ENCODE measurements around the gene CDH16.

The CDH16 gene

DNA sequence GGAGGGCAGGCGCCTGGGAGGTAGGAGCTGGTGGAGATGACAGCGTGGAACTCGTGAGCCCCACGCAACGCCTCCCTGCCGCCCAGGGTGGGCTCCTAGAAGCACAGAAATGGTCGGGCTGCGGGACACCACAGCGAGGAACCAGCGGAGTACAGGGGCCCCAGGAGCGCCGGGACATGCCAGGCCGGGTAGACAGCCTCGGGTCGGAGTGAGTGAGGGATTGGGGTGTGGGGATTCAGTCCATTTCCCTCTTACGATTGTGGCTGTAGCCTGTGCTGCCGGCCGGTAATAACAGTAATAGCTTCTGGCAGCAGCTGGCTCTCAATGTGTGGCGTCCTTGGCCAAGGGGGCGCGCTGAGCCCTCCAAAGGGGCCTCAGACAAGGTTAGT lies 30.1 kb upstream of the CDH16 start:
- TF ChIP-seq POLR2AphosphoS5 (IDR thresholded peaks at IDR 0.05; ENCODE audit: low read depth, low read length) (no peak), TAF1 (IDR thresholded peaks at IDR 0.05; ENCODE audit: borderline replicate concordance, insufficient read depth, low read length) (no peak), SIN3A (IDR thresholded peaks at IDR 0.05; ENCODE audit: borderline replicate concordance, insufficient read depth, low read length) (no peak), FOXP2 (optimal IDR thresholded peaks at IDR 0.05; ENCODE audit: borderline replicate concordance, extremely low read depth, extremely low read length, insufficient read depth) (no peak)
- TF ChIP-seq, protein P1, sequence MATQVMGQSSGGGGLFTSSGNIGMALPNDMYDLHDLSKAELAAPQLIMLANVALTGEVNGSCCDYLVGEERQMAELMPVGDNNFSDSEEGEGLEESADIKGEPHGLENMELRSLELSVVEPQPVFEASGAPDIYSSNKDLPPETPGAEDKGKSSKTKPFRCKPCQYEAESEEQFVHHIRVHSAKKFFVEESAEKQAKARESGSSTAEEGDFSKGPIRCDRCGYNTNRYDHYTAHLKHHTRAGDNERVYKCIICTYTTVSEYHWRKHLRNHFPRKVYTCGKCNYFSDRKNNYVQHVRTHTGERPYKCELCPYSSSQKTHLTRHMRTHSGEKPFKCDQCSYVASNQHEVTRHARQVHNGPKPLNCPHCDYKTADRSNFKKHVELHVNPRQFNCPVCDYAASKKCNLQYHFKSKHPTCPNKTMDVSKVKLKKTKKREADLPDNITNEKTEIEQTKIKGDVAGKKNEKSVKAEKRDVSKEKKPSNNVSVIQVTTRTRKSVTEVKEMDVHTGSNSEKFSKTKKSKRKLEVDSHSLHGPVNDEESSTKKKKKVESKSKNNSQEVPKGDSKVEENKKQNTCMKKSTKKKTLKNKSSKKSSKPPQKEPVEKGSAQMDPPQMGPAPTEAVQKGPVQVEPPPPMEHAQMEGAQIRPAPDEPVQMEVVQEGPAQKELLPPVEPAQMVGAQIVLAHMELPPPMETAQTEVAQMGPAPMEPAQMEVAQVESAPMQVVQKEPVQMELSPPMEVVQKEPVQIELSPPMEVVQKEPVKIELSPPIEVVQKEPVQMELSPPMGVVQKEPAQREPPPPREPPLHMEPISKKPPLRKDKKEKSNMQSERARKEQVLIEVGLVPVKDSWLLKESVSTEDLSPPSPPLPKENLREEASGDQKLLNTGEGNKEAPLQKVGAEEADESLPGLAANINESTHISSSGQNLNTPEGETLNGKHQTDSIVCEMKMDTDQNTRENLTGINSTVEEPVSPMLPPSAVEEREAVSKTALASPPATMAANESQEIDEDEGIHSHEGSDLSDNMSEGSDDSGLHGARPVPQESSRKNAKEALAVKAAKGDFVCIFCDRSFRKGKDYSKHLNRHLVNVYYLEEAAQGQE (IDR thresholded peaks at IDR 0.05; ENCODE audit: insufficient read depth in 1 of 2, low read depth in 2 of 2, low read length in 2 of 2): no peak

DNA sequence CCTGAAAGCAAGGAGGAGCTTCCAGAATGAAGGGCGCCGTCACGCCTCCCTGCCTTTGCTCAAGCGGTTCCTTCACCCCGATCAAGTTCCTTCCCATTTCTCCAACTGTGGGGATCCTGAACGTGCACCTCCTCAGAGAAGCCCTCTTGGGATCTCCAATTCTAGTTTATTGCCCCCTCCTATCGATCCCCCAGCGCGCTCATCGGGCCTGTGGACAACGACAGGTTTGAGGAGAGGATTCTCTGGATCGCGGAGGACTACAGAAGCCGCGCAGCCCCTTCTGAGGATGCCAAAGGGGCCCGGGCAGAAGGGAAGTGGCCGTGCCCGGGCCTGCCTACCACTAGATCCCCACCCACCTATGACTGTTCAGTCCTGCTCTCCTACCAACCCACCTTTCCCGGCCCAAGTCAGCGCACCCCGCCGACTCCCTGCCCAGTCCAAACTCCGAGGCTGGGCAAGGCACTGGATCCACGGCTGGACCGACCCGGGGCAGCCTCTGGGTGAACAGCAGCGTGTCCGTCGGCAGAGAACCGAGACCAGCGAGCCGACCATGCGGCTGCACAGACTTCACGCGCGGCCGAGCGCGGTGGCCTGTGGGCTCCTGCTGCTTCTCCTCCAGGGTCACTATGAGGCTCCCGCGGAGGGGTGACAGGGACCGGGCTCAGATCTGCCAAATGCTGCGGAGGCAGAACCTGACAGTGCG lies 29.6 kb upstream of the CDH16 start:
- TF ChIP-seq FOXP2 (optimal IDR thresholded peaks at IDR 0.05; ENCODE audit: borderline replicate concordance, extremely low read depth, extremely low read length, insufficient read depth) (no peak), SIN3A (IDR thresholded peaks at IDR 0.05; ENCODE audit: borderline replicate concordance, insufficient read depth, low read length) (no peak), POLR2AphosphoS5 (IDR thresholded peaks at IDR 0.05; ENCODE audit: low read depth, low read length) (no peak), TAF1 (IDR thresholded peaks at IDR 0.05; ENCODE audit: borderline replicate concordance, insufficient read depth, low read length) (no peak)
- TF ChIP-seq, protein P1 (IDR thresholded peaks at IDR 0.05; ENCODE audit: insufficient read depth in 1 of 2, low read depth in 2 of 2, low read length in 2 of 2): no peak

DNA sequence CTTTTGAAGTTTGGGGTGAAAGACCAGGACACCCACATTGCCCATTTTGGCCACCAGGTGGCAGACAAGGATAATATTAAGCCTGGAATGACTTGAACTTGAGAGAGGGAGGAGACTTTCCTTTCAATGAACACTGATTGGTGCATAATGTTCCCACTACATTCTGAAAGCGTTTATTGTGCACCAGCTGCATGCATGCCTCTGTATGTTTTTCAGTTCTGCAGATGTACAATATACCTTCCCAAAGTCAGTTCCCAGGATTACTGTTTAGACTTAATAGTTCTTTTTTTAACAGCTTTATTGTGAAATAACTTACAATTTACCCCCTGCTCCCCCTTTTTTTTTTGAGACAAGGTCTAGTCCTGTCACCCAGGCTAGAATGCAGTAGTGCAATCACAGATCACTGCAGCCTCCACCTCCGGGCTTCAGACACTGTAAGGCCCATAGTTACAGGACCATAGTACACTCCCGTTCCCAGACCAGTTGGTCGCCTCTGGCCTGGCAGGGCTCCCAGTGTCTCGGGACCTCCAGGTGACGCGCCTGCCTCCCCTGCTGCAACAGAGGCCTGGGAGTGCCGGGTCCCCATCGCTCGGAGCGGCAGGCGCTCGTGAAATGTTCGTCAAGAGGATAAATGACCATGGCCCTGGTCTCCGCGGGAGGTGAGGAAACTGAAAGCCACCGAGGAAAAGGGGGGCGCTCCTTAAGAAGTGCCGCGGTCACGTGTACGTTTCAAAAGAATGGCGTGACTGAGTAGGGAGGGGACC lies 28.8 kb upstream of the CDH16 start:
- no peak for TF ChIP-seq POLR2AphosphoS5 (IDR thresholded peaks at IDR 0.05; ENCODE audit: low read depth, low read length)
- no peak for TF ChIP-seq SIN3A (IDR thresholded peaks at IDR 0.05; ENCODE audit: borderline replicate concordance, insufficient read depth, low read length)
- TF ChIP-seq, protein P1 (IDR thresholded peaks at IDR 0.05; ENCODE audit: insufficient read depth in 1 of 2, low read depth in 2 of 2, low read length in 2 of 2): no peak
- no peak for TF ChIP-seq FOXP2 (optimal IDR thresholded peaks at IDR 0.05; ENCODE audit: borderline replicate concordance, extremely low read depth, extremely low read length, insufficient read depth)
- no peak for TF ChIP-seq TAF1 (IDR thresholded peaks at IDR 0.05; ENCODE audit: borderline replicate concordance, insufficient read depth, low read length)

DNA sequence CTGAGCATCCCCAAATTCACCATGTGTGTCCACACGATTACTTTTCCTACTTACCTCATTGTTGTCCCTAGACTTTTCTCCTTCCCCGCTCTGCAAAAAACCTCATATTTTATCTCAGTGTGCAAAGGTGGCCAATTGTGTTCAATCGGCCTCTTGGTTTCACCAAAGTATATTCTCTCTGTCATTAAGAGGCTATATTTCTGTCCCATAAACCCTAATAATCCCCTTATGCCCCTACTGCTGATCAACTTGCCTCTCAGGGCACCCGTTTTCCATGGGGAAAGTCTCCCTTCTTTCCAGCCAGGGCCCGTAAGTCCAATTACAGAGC lies 28.3 kb upstream of the CDH16 start:
- TF ChIP-seq SIN3A (IDR thresholded peaks at IDR 0.05; ENCODE audit: borderline replicate concordance, insufficient read depth, low read length): no peak
- TF ChIP-seq TAF1 (IDR thresholded peaks at IDR 0.05; ENCODE audit: borderline replicate concordance, insufficient read depth, low read length): no peak
- TF ChIP-seq, protein P1 (IDR thresholded peaks at IDR 0.05; ENCODE audit: insufficient read depth in 1 of 2, low read depth in 2 of 2, low read length in 2 of 2): no peak
- no peak for TF ChIP-seq POLR2AphosphoS5 (IDR thresholded peaks at IDR 0.05; ENCODE audit: low read depth, low read length)
